Measurements from ENCODE around the gene VPS13C.

- TF ChIP-seq GATA2 (IDR thresholded peaks at IDR 0.05; ENCODE audit: low read depth, low read length) = no peak
- no peak for TF ChIP-seq GATA3 (IDR thresholded peaks at IDR 0.05; ENCODE audit: low read depth, low read length)
Observed at GRCh38 chr15:61830536-61831330, 229.5 kb downstream of the VPS13C start.

Measured in SH-SY5Y (cell line).